Epithelial cell of umbilical artery (primary cell): Measurements from ENCODE around the gene IL17REL. TPM values are rescaled to one million over a fixed set of nuclear protein-coding genes. Genes with fewer than 3 reads are reported as not detected.

Source experiments
- total RNA-seq: library from RNA; depleted of rRNA; stranded (reverse); fragments of >200 nt; gene quantifications from 2 replicates; pipeline ENCODE4 v1.2.3, GENCODE V29; 2014

Gene IL17REL
- total RNA-seq: 0.15 TPM in 1 of 2 replicates, not detected in the other

GRCh38 chr22:50012211-50013181, at the start of gene IL17REL:
Gene IL17REL, minus strand, starts transcription at chr22:50012765. Its CDS starts 119 bp downstream, at chr22:50012646.

GRCh38 chr22:50058061-50058905, 45.7 kb upstream of the IL17REL start, which contains the start of gene TTLL8:
Gene TTLL8, minus strand, starts transcription at chr22:50058298.

GRCh38 chr22:49960159-49961004, 52.2 kb downstream of the IL17REL start, which contains the start of gene PIM3:
Gene PIM3, plus strand, starts transcription at chr22:49960772. Its CDS starts 176 bp downstream, at chr22:49960948.

Other genes with a start within 250 kb of the IL17REL start
- 21.4 and 27.5 TPM in 2 replicates for gene BRD1, start 184.9 kb downstream of the IL17REL start, total RNA-seq
- 12.0 and 13.6 TPM in 2 replicates for gene ZBED4, start 158.9 kb downstream of the IL17REL start, total RNA-seq
- gene ALG12, start 94.3 kb downstream of the IL17REL start, total RNA-seq: 17.9 and 18.7 TPM in 2 replicates
- gene CRELD2, start 94.1 kb downstream of the IL17REL start, total RNA-seq: 77.2 and 81.5 TPM in 2 replicates
- 129 and 130 TPM in 2 replicates for gene PIM3, start 52.0 kb downstream of the IL17REL start, total RNA-seq
- gene TTLL8, start 45.5 kb upstream of the IL17REL start, total RNA-seq: not detected in 2 replicates
- gene MLC1, start 72.7 kb upstream of the IL17REL start, total RNA-seq: not detected in 2 replicates
- gene MOV10L1, start 77.2 kb upstream of the IL17REL start, total RNA-seq: 14.9 and 15.2 TPM in 2 replicates
- 0.15 and 0.65 TPM in 2 replicates for gene PANX2, start 158.0 kb upstream of the IL17REL start, total RNA-seq
- gene TRABD, start 173.1 kb upstream of the IL17REL start, total RNA-seq: 26.9 and 36.7 TPM in 2 replicates
- gene SELENOO, start 188.2 kb upstream of the IL17REL start, total RNA-seq: 22.1 and 29.2 TPM in 2 replicates
- 25.0 and 26.1 TPM in 2 replicates for gene TUBGCP6, start 232.3 kb upstream of the IL17REL start, total RNA-seq
- 20.5 and 20.7 TPM in 2 replicates for gene HDAC10, start 238.5 kb upstream of the IL17REL start, total RNA-seq
- 50.7 and 59.1 TPM in 2 replicates for gene MAPK12, start 248.9 kb upstream of the IL17REL start, total RNA-seq